Measurements from ENCODE around the gene MARS1. TPM values are rescaled to one million over a fixed set of nuclear protein-coding genes. Genes with fewer than 3 reads are reported as not detected.

The MARS1 gene
- total RNA-seq, 1 experiment from 2014 or later = 291 TPM

GRCh38 chr12:57464569-57464968 is 23.3 kb upstream of the MARS1 start:
- intact Hi-C loops (cut with micrococcal nuclease; ENCODE audit: unreplicated experiment) (no loop called here), in situ Hi-C loops (cut with HindIII; ENCODE audit: low pct_unique_long_range_greater_than_20kb, low sequenced_read_pairs) (no loop called here)
- Histone ChIP-seq H3K36me3 (ENCODE audit: control insufficient read depth, insufficient read depth, low read length) (no peaks in the 10 kb centered on the region), H3K27ac (ENCODE audit: low read length) (no peak overlapping the region), H3K4me1 (ENCODE audit: control insufficient read depth, insufficient read depth, low read length) (peaks cover 9% of the 10 kb centered on the region), H3K4me3 (ENCODE audit: low read depth in 2 of 2, low read length in 2 of 2) (no peak overlapping the region), H3K27me3 (ENCODE audit: control insufficient read depth, insufficient read depth, low read length) (no peaks in the 10 kb centered on the region), H3K9me3 (ENCODE audit: control insufficient read depth, insufficient read depth, low read depth, low read length) (no peaks in the 10 kb centered on the region)
- DNase-seq (ENCODE audit: low read depth, low spot score) (no peak), ATAC-seq (no peak)
- ChIA-PET POLR2A (no interaction called here), CTCF (no interaction called here)
- BruUV-seq (replicated peaks) = no TSS peak
- no peak for TF ChIP-seq SIN3A (IDR thresholded peaks at IDR 0.05; ENCODE audit: borderline replicate concordance, insufficient read depth, low read depth, low read length)
- TF ChIP-seq TCF7L2 (IDR thresholded peaks at IDR 0.05; ENCODE audit: low read depth, low read length) = no peak
- no peak for TF ChIP-seq POLR2AphosphoS5 (IDR thresholded peaks at IDR 0.05; ENCODE audit: low read depth, low read length)
- TF ChIP-seq CTCF (IDR thresholded peaks at IDR 0.05) = no peak
- TF ChIP-seq REST (IDR thresholded peaks at IDR 0.05; ENCODE audit: insufficient read depth in 1 of 2, low read depth in 2 of 2, low read length in 1 of 2) = no peak

GRCh38 chr12:57465030-57465746 is 22.7 kb upstream of the MARS1 start:
- BruUV-seq (replicated peaks) = no TSS peak
- DNase-seq (ENCODE audit: low read depth, low spot score) = no peak
- ChIA-PET POLR2A (no interaction called here), CTCF (interaction anchor here (0.6 kb wide), 1 partner anchor 10 kb away, joined by 5 read pairs; no protein-coding TSS in a partner anchor)
- in situ Hi-C loops (cut with HindIII; ENCODE audit: low pct_unique_long_range_greater_than_20kb, low sequenced_read_pairs) = no loop called here
- intact Hi-C loops (cut with micrococcal nuclease; ENCODE audit: unreplicated experiment) = no loop called here
- Histone ChIP-seq H3K36me3 (ENCODE audit: control insufficient read depth, insufficient read depth, low read length) (no peaks in the 10 kb centered on the region), H3K9me3 (ENCODE audit: control insufficient read depth, insufficient read depth, low read depth, low read length) (no peaks in the 10 kb centered on the region), H3K4me3 (ENCODE audit: low read depth in 2 of 2, low read length in 2 of 2) (no peak overlapping the region), H3K4me1 (ENCODE audit: control insufficient read depth, insufficient read depth, low read length) (peaks cover 9% of the 10 kb centered on the region), H3K27me3 (ENCODE audit: control insufficient read depth, insufficient read depth, low read length) (no peaks in the 10 kb centered on the region), H3K27ac (ENCODE audit: low read length) (no peak overlapping the region)
- TF ChIP-seq POLR2AphosphoS5 (IDR thresholded peaks at IDR 0.05; ENCODE audit: low read depth, low read length) (no peak), TCF7L2 (IDR thresholded peaks at IDR 0.05; ENCODE audit: low read depth, low read length) (no peak), REST (IDR thresholded peaks at IDR 0.05; ENCODE audit: insufficient read depth in 1 of 2, low read depth in 2 of 2, low read length in 1 of 2) (no peak), CTCF (IDR thresholded peaks at IDR 0.05) (no peak), SIN3A (IDR thresholded peaks at IDR 0.05; ENCODE audit: borderline replicate concordance, insufficient read depth, low read depth, low read length) (no peak)
- no peak for ATAC-seq
